WI38 (cell line): ENCODE data around the gene TANC1.

Source experiments
- H3K4me3 ChIP-seq: 2 replicates; pipeline ENCODE4 v1.5.1; 2011; ENCODE audit warnings: low read depth, mild to moderate bottlenecking, control low read depth, low read length
- CTCF ChIP-seq: IDR thresholded peaks from 2 replicates; pipeline ENCODE4 v1.5.1; 2012; ENCODE audit warnings: low read depth, mild to moderate bottlenecking, control low read depth, low read length

Gene TANC1

GRCh38 chr2:159279700-159280099 lies 311.3 kb downstream of the TANC1 start:
- no peak overlapping the region for H3K4me3 ChIP-seq
- TF ChIP-seq CTCF: no peak

GRCh38 chr2:159281002-159281401 lies 312.6 kb downstream of the TANC1 start:
- TF ChIP-seq CTCF: no peak

More at GRCh38 chr2:159281002-159281401, 312.6 kb downstream of the TANC1 start:
- no peak overlapping the region for H3K4me3 ChIP-seq
